Measurements from ENCODE around the gene FLNA. TPM values are rescaled to one million over a fixed set of nuclear protein-coding genes. Genes with fewer than 3 reads are reported as not detected.

The FLNA gene
- total RNA-seq, 5 donors from 2014 or later (not counting 1 experiment from before 2014, with no cell fraction given) = 893 to 1,483 (median 1,268) TPM

DNA sequence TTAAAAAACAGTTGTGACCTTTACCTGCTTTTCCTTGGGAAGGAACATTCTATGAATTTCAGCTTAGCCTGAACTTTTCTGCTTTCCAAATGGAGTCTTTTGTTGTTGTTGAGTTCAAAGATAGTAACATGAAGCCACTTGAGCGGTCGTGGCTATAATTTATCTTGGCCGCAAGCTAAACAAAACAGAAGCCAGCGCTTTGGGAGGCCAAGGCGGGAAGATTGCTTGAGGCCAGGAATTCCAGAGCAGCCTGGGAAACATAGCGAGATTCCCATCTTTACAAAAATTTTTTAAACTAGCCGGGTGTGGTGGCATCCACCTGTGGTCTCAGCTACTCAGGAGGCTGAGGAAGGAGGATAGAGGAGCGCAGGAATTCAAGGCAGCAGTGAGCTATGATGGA, 48.9 kb downstream of the FLNA start:
- H3K27me3 ChIP-seq (replicated peaks in 1 of 2; ENCODE audit: control insufficient read depth in 2 of 2, extremely low read depth in 1 of 2, insufficient read depth in 2 of 2, low read length in 1 of 2) = no peaks in the 10 kb centered on the region
- WGBS (ENCODE audit: insufficient coverage) = no CpG with 5 or more reads among the region's 8 CpGs
- H3K4me3 ChIP-seq (ENCODE audit: control insufficient read depth in 1 of 2, extremely low read depth in 1 of 2, low read length in 1 of 2) = no peak overlapping the region
- H3K27ac ChIP-seq (ENCODE audit: low read length) = peak overlapping the region; percentile 67
- no peak for DNase-seq
- Mint-ChIP-seq H3K4me3 (peak overlapping the region in 1 of 3 donors; percentile 15), H3K4me1 (peaks cover 50 to 59% (median 56%) of the 10 kb centered on the region in 3 donors), H3K9me3 (no peaks in the 10 kb centered on the region), H3K36me3 (no peaks in the 10 kb centered on the region), H3K27me3 (no peaks in the 10 kb centered on the region), H3K27ac (peak overlapping the region; percentile 91 to 92)
- POLR2A ChIA-PET = no interaction called here
- H3K9me3 ChIP-seq = no peaks in the 10 kb centered on the region
- no peak for ATAC-seq (replicated peaks in 1 of 4)
- CTCF ChIA-PET = interaction anchor here in 1 of 2 donors (0.9 kb wide), 1 partner anchor 48 kb away, joined by 3 read pairs; no protein-coding TSS in a partner anchor
- H3K36me3 ChIP-seq (ENCODE audit: control insufficient read depth in 2 of 2, extremely low read depth in 1 of 2, insufficient read depth in 1 of 2, low read length in 1 of 2) = no peaks in the 10 kb centered on the region
- peaks cover 18 to 58% of the 10 kb centered on the region in 2 experiments for H3K4me1 ChIP-seq (ENCODE audit: control insufficient read depth in 1 of 2, extremely low read depth in 1 of 2, insufficient read depth in 2 of 2, low read length in 2 of 2)

DNA sequence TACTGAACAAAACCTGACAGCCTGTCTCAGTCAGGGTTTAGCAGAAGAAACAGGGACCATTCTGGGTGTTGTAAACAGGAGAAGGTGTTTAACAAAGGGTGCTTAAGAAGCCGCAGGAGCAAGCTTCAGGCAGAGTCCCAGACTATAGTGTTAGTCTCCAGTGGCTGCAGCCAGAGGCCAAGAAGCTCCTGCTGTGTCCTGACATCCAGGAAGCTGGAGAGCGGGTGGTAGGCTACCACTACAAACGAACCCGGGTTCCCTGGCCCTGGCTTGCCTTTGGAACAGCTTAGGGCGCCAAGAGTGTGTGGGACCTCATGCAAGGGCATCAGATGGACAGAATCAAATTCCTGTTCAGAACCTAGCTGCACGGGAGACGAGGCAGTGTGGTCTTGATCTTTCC, 50.9 kb downstream of the FLNA start:
- Histone ChIP-seq H3K4me1 (ENCODE audit: control insufficient read depth in 1 of 2, extremely low read depth in 1 of 2, insufficient read depth in 2 of 2, low read length in 2 of 2) (peaks cover 18 to 49% of the 10 kb centered on the region in 2 experiments), H3K9me3 (no peaks in the 10 kb centered on the region), H3K4me3 (ENCODE audit: control insufficient read depth in 1 of 2, extremely low read depth in 1 of 2, low read length in 1 of 2) (no peak overlapping the region), H3K27ac (ENCODE audit: low read length) (no peak overlapping the region), H3K36me3 (ENCODE audit: control insufficient read depth in 2 of 2, extremely low read depth in 1 of 2, insufficient read depth in 1 of 2, low read length in 1 of 2) (no peaks in the 10 kb centered on the region), H3K27me3 (replicated peaks in 1 of 2; ENCODE audit: control insufficient read depth in 2 of 2, extremely low read depth in 1 of 2, insufficient read depth in 2 of 2, low read length in 1 of 2) (no peaks in the 10 kb centered on the region)
- Mint-ChIP-seq H3K9me3 (no peaks in the 10 kb centered on the region), H3K4me1 (peaks cover 51 to 53% (median 52%) of the 10 kb centered on the region in 3 donors), H3K27me3 (no peaks in the 10 kb centered on the region), H3K36me3 (no peaks in the 10 kb centered on the region), H3K4me3 (no peak overlapping the region), H3K27ac (no peak overlapping the region)
- DNase-seq (no peak), ATAC-seq (replicated peaks in 1 of 4) (no peak)
- ChIA-PET POLR2A (no interaction called here), CTCF (interaction anchor here in 1 of 2 donors (0.5 kb wide), 1 partner anchor 230 kb away, joined by 5 read pairs; no protein-coding TSS in a partner anchor)
- 76% methylated on average over 4 of the region's 7 CpGs for WGBS (ENCODE audit: insufficient coverage)

DNA sequence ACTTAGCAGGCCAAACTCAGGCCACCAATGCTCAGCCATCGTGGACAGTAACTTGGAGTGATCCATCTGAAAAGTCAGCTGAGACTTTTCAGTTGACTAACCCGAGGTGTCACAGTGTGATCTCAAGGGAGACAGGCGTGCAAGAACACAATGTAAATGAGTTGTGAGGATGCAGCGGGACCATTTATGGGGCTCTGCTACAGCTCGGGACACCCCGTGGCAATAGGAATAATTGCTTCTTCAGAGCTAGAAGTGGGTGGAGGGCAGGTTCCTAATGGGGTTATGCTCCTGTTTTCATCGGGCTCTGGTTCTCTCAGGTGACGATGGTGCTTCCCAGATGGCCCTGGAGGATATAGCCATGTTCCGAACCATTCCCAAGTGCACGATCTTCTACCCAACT, 51.5 kb downstream of the FLNA start:
- Histone ChIP-seq H3K9me3 (no peaks in the 10 kb centered on the region), H3K36me3 (ENCODE audit: control insufficient read depth in 2 of 2, extremely low read depth in 1 of 2, insufficient read depth in 1 of 2, low read length in 1 of 2) (no peaks in the 10 kb centered on the region), H3K4me3 (ENCODE audit: control insufficient read depth in 1 of 2, extremely low read depth in 1 of 2, low read length in 1 of 2) (no peak overlapping the region), H3K4me1 (ENCODE audit: control insufficient read depth in 1 of 2, extremely low read depth in 1 of 2, insufficient read depth in 2 of 2, low read length in 2 of 2) (peaks cover 17 to 46% of the 10 kb centered on the region in 2 experiments), H3K27ac (ENCODE audit: low read length) (no peak overlapping the region), H3K27me3 (replicated peaks in 1 of 2; ENCODE audit: control insufficient read depth in 2 of 2, extremely low read depth in 1 of 2, insufficient read depth in 2 of 2, low read length in 1 of 2) (no peaks in the 10 kb centered on the region)
- Mint-ChIP-seq H3K9me3 (no peaks in the 10 kb centered on the region), H3K27me3 (no peaks in the 10 kb centered on the region), H3K4me3 (no peak overlapping the region), H3K36me3 (no peaks in the 10 kb centered on the region), H3K4me1 (peaks cover 48 to 49% (median 48%) of the 10 kb centered on the region in 3 donors), H3K27ac (no peak overlapping the region)
- ATAC-seq (replicated peaks in 1 of 4) = no peak
- WGBS (ENCODE audit: insufficient coverage) = 92% methylated on average over 6 of the region's 10 CpGs
- CTCF ChIA-PET = no interaction called here
- DNase-seq = no peak
- POLR2A ChIA-PET = no interaction called here

DNA sequence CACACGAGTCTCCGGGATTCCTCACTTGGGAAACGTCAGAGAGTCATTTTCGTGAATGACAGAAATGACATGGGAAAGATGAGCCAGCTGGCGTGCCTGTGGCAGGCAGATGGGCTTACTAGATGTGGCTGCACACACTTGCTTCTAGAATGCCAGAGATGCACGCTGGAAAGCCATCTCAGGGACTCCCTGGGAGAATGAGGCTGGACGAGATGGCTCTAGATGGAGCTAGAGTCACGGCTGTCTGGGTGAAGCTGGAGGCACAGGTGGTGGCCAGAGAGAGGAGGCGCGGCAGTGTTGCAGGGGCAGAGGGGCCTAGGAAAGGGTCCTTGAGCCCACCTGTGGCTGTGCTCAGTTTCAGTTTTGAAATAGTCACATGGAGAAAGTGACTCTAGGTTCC, 52.8 kb downstream of the FLNA start:
- no peaks in the 10 kb centered on the region for H3K27me3 Mint-ChIP-seq
- H3K27ac Mint-ChIP-seq = no peak overlapping the region
- 65% methylated on average over 4 of the region's 10 CpGs for WGBS (ENCODE audit: insufficient coverage)
- H3K4me1 Mint-ChIP-seq = peaks cover 42 to 43% (median 42%) of the 10 kb centered on the region in 3 donors
- H3K27me3 ChIP-seq (replicated peaks in 1 of 2; ENCODE audit: control insufficient read depth in 2 of 2, extremely low read depth in 1 of 2, insufficient read depth in 2 of 2, low read length in 1 of 2) = no peaks in the 10 kb centered on the region
- no peak overlapping the region for H3K4me3 Mint-ChIP-seq
- POLR2A ChIA-PET = no interaction called here
- H3K36me3 ChIP-seq (ENCODE audit: control insufficient read depth in 2 of 2, extremely low read depth in 1 of 2, insufficient read depth in 1 of 2, low read length in 1 of 2) = no peaks in the 10 kb centered on the region
- H3K9me3 ChIP-seq = no peaks in the 10 kb centered on the region
- H3K4me3 ChIP-seq (ENCODE audit: control insufficient read depth in 1 of 2, extremely low read depth in 1 of 2, low read length in 1 of 2) = no peak overlapping the region
- no peaks in the 10 kb centered on the region for H3K36me3 Mint-ChIP-seq
- peak in 3 of 35 experiments; percentile 4 to 28 (median 7) for DNase-seq
- H3K9me3 Mint-ChIP-seq = no peaks in the 10 kb centered on the region
- CTCF ChIA-PET = interaction anchor here in 1 of 2 donors (0.7 kb wide), 1 partner anchor 78 kb away, joined by 9 read pairs; no protein-coding TSS in a partner anchor
- H3K4me1 ChIP-seq (ENCODE audit: control insufficient read depth in 1 of 2, extremely low read depth in 1 of 2, insufficient read depth in 2 of 2, low read length in 2 of 2) = peaks cover 8 to 44% of the 10 kb centered on the region in 2 experiments
- no peak overlapping the region for H3K27ac ChIP-seq (ENCODE audit: low read length)
- peak in 3 of 4 experiments; percentile 51 to 67 (median 54) for ATAC-seq (replicated peaks in 1 of 4)

DNA sequence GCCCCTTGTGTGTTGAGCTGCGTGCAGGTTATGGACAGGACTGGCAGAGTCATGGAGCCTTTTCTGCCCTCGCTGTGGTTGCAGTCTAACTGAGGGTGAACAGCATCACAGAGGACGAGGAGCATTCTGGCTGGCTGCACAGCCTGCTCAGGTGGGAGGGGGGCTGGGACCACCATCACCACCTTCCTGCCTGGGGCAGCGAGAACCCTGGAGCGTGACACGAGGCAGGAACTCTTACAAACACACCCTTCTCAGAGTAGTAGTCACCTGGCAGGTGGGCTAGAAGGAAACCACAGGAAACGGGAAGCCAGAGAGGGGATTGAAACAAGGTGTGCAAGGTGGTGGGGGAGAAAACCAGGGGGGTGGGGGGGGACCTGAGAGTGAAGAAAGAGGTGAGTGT, 53.3 kb downstream of the FLNA start:
- H3K27me3 Mint-ChIP-seq = no peaks in the 10 kb centered on the region
- H3K27me3 ChIP-seq (replicated peaks in 1 of 2; ENCODE audit: control insufficient read depth in 2 of 2, extremely low read depth in 1 of 2, insufficient read depth in 2 of 2, low read length in 1 of 2) = no peaks in the 10 kb centered on the region
- no peak overlapping the region for H3K4me3 ChIP-seq (ENCODE audit: control insufficient read depth in 1 of 2, extremely low read depth in 1 of 2, low read length in 1 of 2)
- H3K9me3 ChIP-seq = no peaks in the 10 kb centered on the region
- H3K4me3 Mint-ChIP-seq = no peak overlapping the region
- H3K4me1 ChIP-seq (ENCODE audit: control insufficient read depth in 1 of 2, extremely low read depth in 1 of 2, insufficient read depth in 2 of 2, low read length in 2 of 2) = peaks cover 4 to 43% of the 10 kb centered on the region in 2 experiments
- no peak for DNase-seq
- H3K27ac Mint-ChIP-seq = peak overlapping the region in 1 of 2 donors; percentile 28
- WGBS (ENCODE audit: insufficient coverage) = no CpG with 5 or more reads among the region's 7 CpGs
- peaks cover 38 to 39% (median 38%) of the 10 kb centered on the region in 3 donors for H3K4me1 Mint-ChIP-seq
- peak in 3 of 4 experiments; percentile 10 to 30 (median 14) for ATAC-seq (replicated peaks in 1 of 4)
- H3K27ac ChIP-seq (ENCODE audit: low read length) = no peak overlapping the region
- H3K36me3 Mint-ChIP-seq = no peaks in the 10 kb centered on the region
- no peaks in the 10 kb centered on the region for H3K36me3 ChIP-seq (ENCODE audit: control insufficient read depth in 2 of 2, extremely low read depth in 1 of 2, insufficient read depth in 1 of 2, low read length in 1 of 2)
- CTCF ChIA-PET = no interaction called here
- POLR2A ChIA-PET = interaction anchor here in 1 of 2 donors (0.6 kb wide), 1 partner anchor 50 kb away, joined by 11 read pairs; no protein-coding TSS in a partner anchor
- no peaks in the 10 kb centered on the region for H3K9me3 Mint-ChIP-seq

DNA sequence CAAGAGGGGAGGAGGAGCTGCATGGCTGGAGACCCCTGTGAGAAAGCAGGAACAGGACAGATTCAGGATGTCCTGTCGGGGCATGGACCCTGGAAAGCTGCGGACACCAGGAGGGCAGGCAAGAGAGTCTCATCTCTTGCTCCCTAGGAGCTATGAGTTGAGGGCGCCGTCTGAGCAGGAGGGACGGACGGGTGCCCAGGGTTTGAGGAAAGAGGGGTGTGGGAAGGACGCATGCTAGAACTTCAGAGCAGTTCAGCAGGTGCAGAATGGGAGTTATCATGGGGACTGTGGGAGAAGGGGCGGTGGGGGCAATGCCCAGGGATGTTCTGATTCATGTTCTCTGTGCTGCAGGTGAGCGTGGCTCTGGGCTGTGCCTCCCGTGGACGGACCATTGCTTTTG, 54.0 kb downstream of the FLNA start:
- H3K27ac ChIP-seq (ENCODE audit: low read length) = no peak overlapping the region
- no peak for ATAC-seq (replicated peaks in 1 of 4)
- Mint-ChIP-seq H3K4me3 (no peak overlapping the region), H3K9me3 (no peaks in the 10 kb centered on the region), H3K27ac (no peak overlapping the region), H3K4me1 (peaks cover 30 to 31% (median 30%) of the 10 kb centered on the region in 3 donors), H3K36me3 (no peaks in the 10 kb centered on the region), H3K27me3 (no peaks in the 10 kb centered on the region)
- DNase-seq = no peak
- no peak overlapping the region for H3K4me3 ChIP-seq (ENCODE audit: control insufficient read depth in 1 of 2, extremely low read depth in 1 of 2, low read length in 1 of 2)
- CTCF ChIA-PET = no interaction called here
- no peaks in the 10 kb centered on the region for H3K27me3 ChIP-seq (replicated peaks in 1 of 2; ENCODE audit: control insufficient read depth in 2 of 2, extremely low read depth in 1 of 2, insufficient read depth in 2 of 2, low read length in 1 of 2)
- POLR2A ChIA-PET = interaction anchor here in 1 of 2 donors (0.6 kb wide), 1 partner anchor 50 kb away, joined by 11 read pairs; no protein-coding TSS in a partner anchor
- H3K4me1 ChIP-seq (ENCODE audit: control insufficient read depth in 1 of 2, extremely low read depth in 1 of 2, insufficient read depth in 2 of 2, low read length in 2 of 2) = peaks cover 2 to 36% of the 10 kb centered on the region in 2 experiments
- no peaks in the 10 kb centered on the region for H3K9me3 ChIP-seq
- no peaks in the 10 kb centered on the region for H3K36me3 ChIP-seq (ENCODE audit: control insufficient read depth in 2 of 2, extremely low read depth in 1 of 2, insufficient read depth in 1 of 2, low read length in 1 of 2)
- WGBS (ENCODE audit: insufficient coverage) = 100% methylated on average over 3 of the region's 11 CpGs
